Measurements from ENCODE around the gene ZNF385B. TPM values are rescaled to one million over a fixed set of nuclear protein-coding genes. Genes with fewer than 3 reads are reported as not detected.

ZNF385B gene
- polyA plus RNA-seq, 1 of the 3 experiments (the other 2 are of a cell fraction), result 0.16 TPM

DNA sequence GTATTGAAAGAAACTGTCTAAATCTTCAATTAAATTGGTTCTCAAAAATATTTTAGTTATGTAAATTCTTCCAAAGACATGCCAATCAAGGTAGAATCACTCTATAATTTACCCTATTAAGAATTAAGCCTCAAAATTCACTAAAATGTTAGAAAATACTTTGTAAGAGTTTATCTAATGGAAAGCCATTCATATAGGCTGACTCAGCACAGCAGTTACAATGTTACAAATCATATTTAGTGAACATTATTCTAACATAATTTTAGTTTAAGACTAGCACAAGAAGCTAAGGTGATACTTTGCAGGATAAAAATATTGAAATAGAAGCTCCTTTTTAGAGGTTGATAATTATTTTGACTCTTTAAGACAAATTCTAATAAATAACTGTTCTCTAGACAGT lies 137.0 kb downstream of the ZNF385B start:
- Histone ChIP-seq H3K9me2 (0 out of 2 replicates have a peak, but pooled peaks cover 4% of the 10 kb centered on the region), H3F3A (replicated peaks; ENCODE audit: insufficient read depth) (no peaks in the 10 kb centered on the region), H3K79me2 (ENCODE audit: insufficient read depth) (no peaks in the 10 kb centered on the region), H3K9ac (no peak overlapping the region), H3K9me3 (no peaks in the 10 kb centered on the region), H3K27me3 (ENCODE audit: insufficient read depth) (no peaks in the 10 kb centered on the region), H3K4me3 (ENCODE audit: low read depth in 2 of 2, low read length in 1 of 2) (no peak overlapping the region), H3K27ac (ENCODE audit: low read depth in 2 of 2, low read length in 1 of 2) (no peak overlapping the region), H2AFZ (ENCODE audit: low read depth) (no peak overlapping the region; the same call in 1 of the 2 replicates), H3K4me1 (ENCODE audit: control insufficient read depth in 1 of 2, insufficient read depth in 2 of 2, low read depth in 1 of 2, low read length in 1 of 2) (no peaks in the 10 kb centered on the region; a peak in 1 of 4 replicates), H3K4me2 (no peak overlapping the region), H3K36me3 (replicated peaks in 1 of 2; ENCODE audit: control insufficient read depth in 1 of 2, insufficient read depth in 2 of 2, low read length in 1 of 2) (no peaks in the 10 kb centered on the region), H4K20me1 (ENCODE audit: insufficient read depth) (no peaks in the 10 kb centered on the region)
- no peak for TF ChIP-seq EZH2phosphoT487 (IDR thresholded peaks at IDR 0.05; ENCODE audit: borderline replicate concordance, low read depth)
- TF ChIP-seq FOXM1 (IDR thresholded peaks at IDR 0.05; ENCODE audit: low read depth), result no peak
- TF ChIP-seq ELF1 (IDR thresholded peaks at IDR 0.05), result no peak
- no peak for TF ChIP-seq TAF1 (IDR thresholded peaks at IDR 0.05; ENCODE audit: borderline replicate concordance, low read depth, low read length)
- TF ChIP-seq GATA2 (CRISPR knock-in tag; IDR thresholded peaks at IDR 0.05), result no peak
- no peak for TF ChIP-seq SIN3A (IDR thresholded peaks at IDR 0.05; ENCODE audit: borderline replicate concordance, low read depth, low read length)
- TF ChIP-seq TCF12 (IDR thresholded peaks at IDR 0.05), result no peak
- no peak for TF ChIP-seq RXRA (IDR thresholded peaks at IDR 0.05; ENCODE audit: borderline replicate concordance, low read depth)
- TF ChIP-seq NRF1 (IDR thresholded peaks at IDR 0.05; ENCODE audit: low read depth, low read length), result no peak
- TF ChIP-seq, protein P1, sequence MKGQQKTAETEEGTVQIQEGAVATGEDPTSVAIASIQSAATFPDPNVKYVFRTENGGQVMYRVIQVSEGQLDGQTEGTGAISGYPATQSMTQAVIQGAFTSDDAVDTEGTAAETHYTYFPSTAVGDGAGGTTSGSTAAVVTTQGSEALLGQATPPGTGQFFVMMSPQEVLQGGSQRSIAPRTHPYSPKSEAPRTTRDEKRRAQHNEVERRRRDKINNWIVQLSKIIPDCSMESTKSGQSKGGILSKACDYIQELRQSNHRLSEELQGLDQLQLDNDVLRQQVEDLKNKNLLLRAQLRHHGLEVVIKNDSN (IDR thresholded peaks at IDR 0.05; ENCODE audit: borderline replicate concordance, low read depth), result no peak
- TF ChIP-seq YY1 (IDR thresholded peaks at IDR 0.05; ENCODE audit: low read depth), result no peak
- no peak for TF ChIP-seq JUND (IDR thresholded peaks at IDR 0.05)
- TF ChIP-seq, protein P2, sequence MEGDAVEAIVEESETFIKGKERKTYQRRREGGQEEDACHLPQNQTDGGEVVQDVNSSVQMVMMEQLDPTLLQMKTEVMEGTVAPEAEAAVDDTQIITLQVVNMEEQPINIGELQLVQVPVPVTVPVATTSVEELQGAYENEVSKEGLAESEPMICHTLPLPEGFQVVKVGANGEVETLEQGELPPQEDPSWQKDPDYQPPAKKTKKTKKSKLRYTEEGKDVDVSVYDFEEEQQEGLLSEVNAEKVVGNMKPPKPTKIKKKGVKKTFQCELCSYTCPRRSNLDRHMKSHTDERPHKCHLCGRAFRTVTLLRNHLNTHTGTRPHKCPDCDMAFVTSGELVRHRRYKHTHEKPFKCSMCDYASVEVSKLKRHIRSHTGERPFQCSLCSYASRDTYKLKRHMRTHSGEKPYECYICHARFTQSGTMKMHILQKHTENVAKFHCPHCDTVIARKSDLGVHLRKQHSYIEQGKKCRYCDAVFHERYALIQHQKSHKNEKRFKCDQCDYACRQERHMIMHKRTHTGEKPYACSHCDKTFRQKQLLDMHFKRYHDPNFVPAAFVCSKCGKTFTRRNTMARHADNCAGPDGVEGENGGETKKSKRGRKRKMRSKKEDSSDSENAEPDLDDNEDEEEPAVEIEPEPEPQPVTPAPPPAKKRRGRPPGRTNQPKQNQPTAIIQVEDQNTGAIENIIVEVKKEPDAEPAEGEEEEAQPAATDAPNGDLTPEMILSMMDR (IDR thresholded peaks at IDR 0.05), result no peak
- no peak for TF ChIP-seq POLR2AphosphoS5 (IDR thresholded peaks at IDR 0.05; ENCODE audit: low read depth, low read length)
- TF ChIP-seq GABPA (IDR thresholded peaks at IDR 0.05; ENCODE audit: low read depth), result no peak
- TF ChIP-seq EP300 (IDR thresholded peaks at IDR 0.05; ENCODE audit: borderline replicate concordance in 1 of 2, low read depth in 1 of 2, low read length in 1 of 2), result no peak
- DNase-seq, result no peak
- CTCF ChIA-PET, result no interaction called here
- POLR2A ChIA-PET, result no interaction called here

DNA sequence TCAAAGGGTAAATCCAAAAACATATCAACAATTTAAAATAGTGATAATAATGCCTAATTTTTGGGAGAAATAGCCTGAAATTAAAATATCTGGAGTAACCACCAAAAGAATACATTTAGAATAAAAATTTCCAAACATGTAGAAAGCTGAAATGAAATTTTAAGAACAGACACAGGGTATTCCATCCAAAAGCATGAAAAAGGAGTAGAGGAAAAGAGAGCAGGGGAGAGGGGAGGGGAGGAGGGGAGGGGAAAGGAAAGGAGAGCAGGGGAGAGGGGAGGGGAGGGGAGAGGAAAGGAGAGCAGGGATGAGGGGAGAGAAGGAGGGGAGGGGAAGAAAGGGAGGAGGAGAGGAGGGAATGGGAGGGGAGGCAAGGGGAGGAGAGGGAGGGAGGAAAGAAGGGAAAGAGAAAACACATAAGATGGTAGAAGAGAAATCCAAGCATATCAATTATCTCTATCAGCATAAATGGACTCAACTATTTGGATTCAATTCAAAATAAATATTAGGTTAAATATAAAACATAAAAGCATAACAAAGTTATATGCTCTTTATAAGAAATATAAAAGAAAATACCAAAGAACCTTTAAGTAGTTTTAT lies 141.1 kb downstream of the ZNF385B start:
- H3K36me3 ChIP-seq (replicated peaks in 1 of 2; ENCODE audit: control insufficient read depth in 1 of 2, insufficient read depth in 2 of 2, low read length in 1 of 2), result no peaks in the 10 kb centered on the region
- no peak overlapping the region for H2AFZ ChIP-seq (ENCODE audit: low read depth)
- no peaks in the 10 kb centered on the region for H3K27me3 ChIP-seq (ENCODE audit: insufficient read depth)
- POLR2A ChIA-PET, result no interaction called here
- no peaks in the 10 kb centered on the region; a peak in 1 of 4 replicates for H3K4me1 ChIP-seq (ENCODE audit: control insufficient read depth in 1 of 2, insufficient read depth in 2 of 2, low read depth in 1 of 2, low read length in 1 of 2)
- CTCF ChIA-PET, result no interaction called here
- TF ChIP-seq TEAD4 (IDR thresholded peaks at IDR 0.05; ENCODE audit: borderline replicate concordance, insufficient read depth), result no peak
- TF ChIP-seq, protein P3, sequence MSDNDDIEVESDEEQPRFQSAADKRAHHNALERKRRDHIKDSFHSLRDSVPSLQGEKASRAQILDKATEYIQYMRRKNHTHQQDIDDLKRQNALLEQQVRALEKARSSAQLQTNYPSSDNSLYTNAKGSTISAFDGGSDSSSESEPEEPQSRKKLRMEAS (IDR thresholded peaks at IDR 0.05; ENCODE audit: low read depth), result no peak
- DNase-seq, result no peak
- H3K4me2 ChIP-seq, result no peak overlapping the region
- H4K20me1 ChIP-seq (ENCODE audit: insufficient read depth), result no peaks in the 10 kb centered on the region
- H3F3A ChIP-seq (replicated peaks; ENCODE audit: insufficient read depth), result no peaks in the 10 kb centered on the region
- no peaks in the 10 kb centered on the region for H3K9me3 ChIP-seq
- H3K9ac ChIP-seq, result no peak overlapping the region
- no peaks in the 10 kb centered on the region for H3K79me2 ChIP-seq (ENCODE audit: insufficient read depth)
- 0 out of 2 replicates have a peak, but pooled peaks cover 4% of the 10 kb centered on the region for H3K9me2 ChIP-seq
- no peak overlapping the region for H3K27ac ChIP-seq (ENCODE audit: low read depth in 2 of 2, low read length in 1 of 2)
- H3K4me3 ChIP-seq (ENCODE audit: low read depth in 2 of 2, low read length in 1 of 2), result no peak overlapping the region
